PC-9 (cell line): ENCODE data around the gene SLC27A1. TPM values are rescaled to one million over a fixed set of nuclear protein-coding genes. Genes with fewer than 3 reads are reported as not detected.

Source experiments
- BruUV-seq: library from RNA; stranded (reverse); fragments of 400-500 nt; replicated peaks from 2 replicates; lab custom pipeline; 2021; lab: Mats Ljungman, UMichigan
- CTCF ChIA-PET: fragments of 300-600 bp; sonication (Branson Sonifier 250); formaldehyde crosslinking; loops from one replicate; lab custom pipeline; 2022; ENCODE audit warnings: antibody characterized with exemption; lab: Charles Lee
- POLR2A ChIA-PET: fragments of 300-600 bp; sonication (Branson Sonifier 250); formaldehyde crosslinking; loops from one replicate; lab custom pipeline; 2022; ENCODE audit warnings: antibody characterized with exemption; ENCODE audit not compliant: unreplicated experiment; lab: Charles Lee
- DNase-seq, 2 experiments: peaks; one replicate each; pipeline versions ENCODE4 v3.0.0 to v3.0.0-alpha.2; 2015 to 2022; ENCODE audit warnings: mixed read lengths in 1 of 2
- H2AFZ ChIP-seq: fragments of 200-600 bp; sonication (generic); 2 replicates; pipeline ENCODE4 v1.8.1; 2017; ENCODE audit warnings: antibody characterized with exemption
- H3F3A ChIP-seq: fragments of 200-600 bp; sonication (generic); 2 replicates; pipeline ENCODE4 v1.8.1; 2017; ENCODE audit warnings: antibody characterized with exemption, mild to moderate bottlenecking, low read depth; ENCODE audit not compliant: insufficient read depth
- H3K27ac ChIP-seq: fragments of 200-600 bp; sonication (generic); 2 replicates; pipeline ENCODE4 v1.6.1; 2016; ENCODE audit warnings: mixed run types
- H3K27me3 ChIP-seq: fragments of 200-600 bp; sonication (generic); 2 replicates; pipeline ENCODE4 v1.6.1; 2016; ENCODE audit warnings: low read depth, mixed run types; ENCODE audit not compliant: insufficient read depth
- H3K36me3 ChIP-seq: fragments of 200-600 bp; sonication (generic); 2 replicates; pipeline ENCODE4 v1.6.1; 2016; ENCODE audit warnings: low read depth, mixed run types
- H3K4me1 ChIP-seq: fragments of 200-600 bp; sonication (generic); replicated peaks from 2 replicates; pipeline ENCODE4 v1.6.1; 2016; ENCODE audit warnings: mixed run types; ENCODE audit not compliant: insufficient read depth
- H3K4me2 ChIP-seq: fragments of 200-600 bp; sonication (generic); 2 replicates; pipeline ENCODE4 v1.6.1; 2017; ENCODE audit warnings: mixed run types
- H3K4me3 ChIP-seq: fragments of 200-600 bp; sonication (generic); 2 replicates; pipeline ENCODE4 v1.6.1; 2016; ENCODE audit warnings: mixed run types
- H3K79me2 ChIP-seq: fragments of 200-600 bp; sonication (generic); 2 replicates; pipeline ENCODE4 v1.6.1; 2017; ENCODE audit warnings: low read depth, mixed run types
- H3K9me2 ChIP-seq: fragments of 200-600 bp; sonication (generic); 2 replicates; pipeline ENCODE4 v1.8.1; 2017; ENCODE audit warnings: mild to moderate bottlenecking; ENCODE audit not compliant: insufficient read depth
- H3K9me3 ChIP-seq: fragments of 200-600 bp; sonication (generic); 2 replicates; pipeline ENCODE4 v1.8.1; 2016; ENCODE audit warnings: low read depth; ENCODE audit not compliant: insufficient read depth
- H4K20me1 ChIP-seq: fragments of 200-600 bp; sonication (generic); 2 replicates; pipeline ENCODE4 v1.8.1; 2017; ENCODE audit not compliant: insufficient read depth
- EZH2 ChIP-seq: fragments of 200-600 bp; sonication (generic); IDR thresholded peaks from 2 replicates; pipeline ENCODE4 v1.8.0; 2017; ENCODE audit warnings: antibody characterized with exemption, low read depth
- intact Hi-C: fragments of 100-400 bp; cut with micrococcal nuclease; formaldehyde crosslinking; loops from one replicate; pipeline ENCODE4 v1.10.0; 2022; ENCODE audit not compliant: unreplicated experiment
- total RNA-seq: library from RNA; stranded (reverse); gene quantifications from 2 replicates; pipeline ENCODE4 v1.2.3, GENCODE V29; 2021
- TF ChIP-seq, protein P1 (sequence below): fragments of 200-600 bp; sonication (generic); conservative IDR thresholded peaks from 2 replicates; pipeline ENCODE4 v1.6.1; 2017; ENCODE audit warnings: mixed run types, antibody characterized with exemption, mild to moderate bottlenecking, moderate library complexity

SLC27A1 gene
- total RNA-seq, 1 experiment from 2014 or later = 30.8 TPM

DNA sequence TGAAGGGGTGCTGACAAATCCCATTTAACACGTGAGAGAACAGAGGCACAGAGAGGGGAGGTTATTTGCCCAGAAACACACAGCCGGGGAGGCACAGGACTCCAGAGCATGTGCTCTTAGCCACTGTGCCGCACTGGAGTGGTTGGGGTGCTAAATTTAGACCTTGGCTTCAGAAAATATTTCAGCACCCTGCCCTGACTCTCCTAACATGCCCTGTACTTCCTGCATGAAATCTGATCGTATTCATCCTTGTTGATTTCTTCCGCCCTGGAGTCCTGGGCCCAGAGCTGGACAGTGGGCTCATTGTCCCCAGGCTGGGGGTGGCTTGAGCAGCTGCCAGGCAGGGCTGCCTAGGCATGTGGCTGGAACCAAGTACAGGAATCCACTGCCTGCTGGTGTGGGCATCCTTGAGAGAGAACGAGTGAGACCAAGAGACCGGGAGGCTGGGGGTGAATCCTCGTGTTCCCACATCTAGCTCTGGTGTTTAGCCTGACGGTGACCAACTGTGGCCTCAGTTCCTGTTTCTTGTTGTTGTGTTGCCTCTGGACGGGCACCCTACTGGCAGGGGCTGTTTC, 5.3 kb downstream of the SLC27A1 start:
- ChIA-PET CTCF (interaction anchor here (0.5 kb wide), 1 partner anchor 57 kb away, joined by 3 read pairs; no protein-coding TSS in a partner anchor), POLR2A (interaction anchor here (0.6 kb wide), 1 partner anchor 244 kb away, joined by 7 read pairs; no protein-coding TSS in a partner anchor)
- Histone ChIP-seq H3K9me3 (no peaks in the 10 kb centered on the region), H3K79me2 (peaks cover 15% of the 10 kb centered on the region), H3K4me3 (no peak overlapping the region), H3K27ac (peak overlapping the region; percentile 38), H2AFZ (no peak overlapping the region), H3K4me1 (peaks cover 30% of the 10 kb centered on the region), H3F3A (peaks cover 21% of the 10 kb centered on the region), H3K27me3 (no peaks in the 10 kb centered on the region), H3K9me2 (no peaks in the 10 kb centered on the region), H3K36me3 (no peaks in the 10 kb centered on the region), H4K20me1 (no peaks in the 10 kb centered on the region), H3K4me2 (no peak overlapping the region)
- no TSS peak for BruUV-seq
- peak; percentile 65 to 76 for DNase-seq
- intact Hi-C loops = loop anchor here (10.0 kb wide), 1 partner anchor 79 kb away; the partner anchor contains the start of gene COLGALT1
- TF ChIP-seq, protein P1, sequence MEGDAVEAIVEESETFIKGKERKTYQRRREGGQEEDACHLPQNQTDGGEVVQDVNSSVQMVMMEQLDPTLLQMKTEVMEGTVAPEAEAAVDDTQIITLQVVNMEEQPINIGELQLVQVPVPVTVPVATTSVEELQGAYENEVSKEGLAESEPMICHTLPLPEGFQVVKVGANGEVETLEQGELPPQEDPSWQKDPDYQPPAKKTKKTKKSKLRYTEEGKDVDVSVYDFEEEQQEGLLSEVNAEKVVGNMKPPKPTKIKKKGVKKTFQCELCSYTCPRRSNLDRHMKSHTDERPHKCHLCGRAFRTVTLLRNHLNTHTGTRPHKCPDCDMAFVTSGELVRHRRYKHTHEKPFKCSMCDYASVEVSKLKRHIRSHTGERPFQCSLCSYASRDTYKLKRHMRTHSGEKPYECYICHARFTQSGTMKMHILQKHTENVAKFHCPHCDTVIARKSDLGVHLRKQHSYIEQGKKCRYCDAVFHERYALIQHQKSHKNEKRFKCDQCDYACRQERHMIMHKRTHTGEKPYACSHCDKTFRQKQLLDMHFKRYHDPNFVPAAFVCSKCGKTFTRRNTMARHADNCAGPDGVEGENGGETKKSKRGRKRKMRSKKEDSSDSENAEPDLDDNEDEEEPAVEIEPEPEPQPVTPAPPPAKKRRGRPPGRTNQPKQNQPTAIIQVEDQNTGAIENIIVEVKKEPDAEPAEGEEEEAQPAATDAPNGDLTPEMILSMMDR = no peak
- TF ChIP-seq EZH2 = no peak

DNA sequence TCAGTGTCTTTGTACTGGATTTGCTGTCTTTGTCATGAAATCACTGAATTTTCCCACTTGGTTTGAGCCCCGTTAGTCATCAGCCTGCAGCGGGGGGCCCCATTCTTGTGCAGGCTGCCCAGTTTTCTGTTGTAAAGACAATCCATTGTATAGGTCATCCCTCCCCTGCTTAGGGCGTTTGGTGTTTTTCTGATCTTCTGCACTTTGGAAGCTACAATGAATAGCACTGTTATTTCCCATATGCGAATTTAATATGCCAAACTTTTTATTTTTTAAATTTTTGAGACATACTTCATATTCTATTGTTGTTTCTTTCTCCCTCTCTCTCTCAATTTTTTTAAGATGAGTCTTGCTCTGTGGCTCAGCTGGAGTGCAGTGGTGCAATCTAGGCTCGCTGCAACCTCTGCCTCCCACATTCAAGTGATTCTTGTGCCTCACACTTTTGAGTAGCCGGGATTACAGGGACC, 9.0 kb downstream of the SLC27A1 start:
- Histone ChIP-seq H3K4me2 (no peak overlapping the region), H3K9me2 (no peaks in the 10 kb centered on the region), H4K20me1 (peaks cover 8% of the 10 kb centered on the region; the same call in 1 of the 2 replicates), H3K27me3 (no peaks in the 10 kb centered on the region), H3F3A (peaks cover 12% of the 10 kb centered on the region; the same call in 1 of the 2 replicates), H3K27ac (no peak overlapping the region), H3K36me3 (no peaks in the 10 kb centered on the region), H3K4me1 (peaks cover 11% of the 10 kb centered on the region), H3K9me3 (no peaks in the 10 kb centered on the region), H3K79me2 (no peaks in the 10 kb centered on the region), H2AFZ (no peak overlapping the region), H3K4me3 (no peak overlapping the region)
- POLR2A ChIA-PET = no interaction called here
- BruUV-seq = no TSS peak
- no peak for TF ChIP-seq EZH2
- TF ChIP-seq, protein P1 = no peak
- CTCF ChIA-PET = no interaction called here
- intact Hi-C loops = loop anchor here (10.0 kb wide), 1 partner anchor 75 kb away; the partner anchor contains the start of gene COLGALT1
- no peak for DNase-seq

DNA sequence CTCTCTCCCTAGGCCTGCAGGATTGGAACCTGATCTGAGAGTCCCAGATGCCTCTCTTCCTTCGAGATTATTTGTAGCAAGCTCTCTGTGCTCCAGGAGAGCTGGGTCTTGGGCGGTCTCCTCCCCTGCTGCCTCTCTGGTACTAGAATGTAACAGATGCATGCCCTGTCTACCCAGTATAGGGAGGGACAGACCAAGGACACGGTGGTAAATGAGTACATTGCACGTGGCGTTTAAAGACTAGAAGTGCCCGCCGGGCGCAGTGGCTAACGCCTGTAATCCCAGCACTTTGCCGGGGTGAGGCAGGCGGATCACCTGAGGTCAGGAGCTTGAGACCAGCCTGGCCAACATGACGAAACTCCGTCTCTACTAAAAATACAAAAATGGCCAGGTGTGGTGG, 11.7 kb downstream of the SLC27A1 start:
- ChIA-PET POLR2A (interaction anchor here (0.6 kb wide), 1 partner anchor 711 kb away, joined by 3 read pairs; the partner anchor contains the start of gene MPV17L2), CTCF (no interaction called here)
- H3K79me2 ChIP-seq = no peaks in the 10 kb centered on the region
- no peak overlapping the region for H3K4me3 ChIP-seq
- no peak overlapping the region for H3K4me2 ChIP-seq
- TF ChIP-seq, protein P1 = no peak
- TF ChIP-seq EZH2 = no peak
- H3K27ac ChIP-seq = no peak overlapping the region
- H3K36me3 ChIP-seq = no peaks in the 10 kb centered on the region
- peaks cover 15% of the 10 kb centered on the region; the same call in 1 of the 2 replicates for H3F3A ChIP-seq
- no peaks in the 10 kb centered on the region for H3K9me3 ChIP-seq
- H3K27me3 ChIP-seq = no peaks in the 10 kb centered on the region
- intact Hi-C loops = no loop called here
- H4K20me1 ChIP-seq = peaks cover 10% of the 10 kb centered on the region; the same call in 1 of the 2 replicates
- H2AFZ ChIP-seq = no peak overlapping the region
- BruUV-seq = no TSS peak
- peaks cover 7% of the 10 kb centered on the region for H3K4me1 ChIP-seq
- DNase-seq = no peak
- no peaks in the 10 kb centered on the region for H3K9me2 ChIP-seq
